Measurements from ENCODE around the gene MEF2D.

DNA sequence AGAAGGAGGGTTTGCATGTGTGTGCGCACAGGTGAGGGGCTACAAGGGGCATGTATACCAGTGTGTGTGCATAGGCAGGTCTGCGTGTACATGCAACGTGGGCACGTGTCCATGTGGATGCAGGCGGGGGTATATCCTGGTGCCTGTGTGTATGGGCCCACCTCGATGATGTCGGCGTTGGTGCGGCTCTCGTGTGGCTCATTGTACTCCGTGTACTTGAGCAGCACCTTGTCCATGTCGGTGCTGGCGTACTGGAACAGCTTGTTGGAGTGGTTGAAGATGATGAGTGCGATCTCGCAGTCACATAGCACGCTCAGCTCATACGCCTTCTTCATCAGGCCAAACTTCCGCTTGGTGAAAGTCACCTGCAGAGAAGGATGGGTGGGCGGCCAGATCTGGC, 18.3 kb downstream of the MEF2D start:
- TF ChIP-seq, protein P1, sequence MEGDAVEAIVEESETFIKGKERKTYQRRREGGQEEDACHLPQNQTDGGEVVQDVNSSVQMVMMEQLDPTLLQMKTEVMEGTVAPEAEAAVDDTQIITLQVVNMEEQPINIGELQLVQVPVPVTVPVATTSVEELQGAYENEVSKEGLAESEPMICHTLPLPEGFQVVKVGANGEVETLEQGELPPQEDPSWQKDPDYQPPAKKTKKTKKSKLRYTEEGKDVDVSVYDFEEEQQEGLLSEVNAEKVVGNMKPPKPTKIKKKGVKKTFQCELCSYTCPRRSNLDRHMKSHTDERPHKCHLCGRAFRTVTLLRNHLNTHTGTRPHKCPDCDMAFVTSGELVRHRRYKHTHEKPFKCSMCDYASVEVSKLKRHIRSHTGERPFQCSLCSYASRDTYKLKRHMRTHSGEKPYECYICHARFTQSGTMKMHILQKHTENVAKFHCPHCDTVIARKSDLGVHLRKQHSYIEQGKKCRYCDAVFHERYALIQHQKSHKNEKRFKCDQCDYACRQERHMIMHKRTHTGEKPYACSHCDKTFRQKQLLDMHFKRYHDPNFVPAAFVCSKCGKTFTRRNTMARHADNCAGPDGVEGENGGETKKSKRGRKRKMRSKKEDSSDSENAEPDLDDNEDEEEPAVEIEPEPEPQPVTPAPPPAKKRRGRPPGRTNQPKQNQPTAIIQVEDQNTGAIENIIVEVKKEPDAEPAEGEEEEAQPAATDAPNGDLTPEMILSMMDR (IDR thresholded peaks at IDR 0.05; ENCODE audit: low read length) = no peak
- no peak for TF ChIP-seq EZH2 (IDR thresholded peaks at IDR 0.05; ENCODE audit: borderline replicate concordance, low read length)
